LHCN-M2 (cell line): ENCODE measurements around the gene ZNF813. TPM values are rescaled to one million over a fixed set of nuclear protein-coding genes. Genes with fewer than 3 reads are reported as not detected.

ENCODE experiments used
- DNase-seq: peaks from one replicate; pipeline ENCODE4 v3.0.0-alpha.2; 2012; ENCODE audit warnings: low read depth
- total RNA-seq: library from RNA; depleted of rRNA; stranded (reverse); fragments of >200 nt; gene quantifications from 2 replicates; pipeline ENCODE4 v1.2.3, GENCODE V29; 2014; rRNA removed

The ZNF813 gene
- total RNA-seq, 1 experiment from 2014 or later: 5.7 TPM

DNA sequence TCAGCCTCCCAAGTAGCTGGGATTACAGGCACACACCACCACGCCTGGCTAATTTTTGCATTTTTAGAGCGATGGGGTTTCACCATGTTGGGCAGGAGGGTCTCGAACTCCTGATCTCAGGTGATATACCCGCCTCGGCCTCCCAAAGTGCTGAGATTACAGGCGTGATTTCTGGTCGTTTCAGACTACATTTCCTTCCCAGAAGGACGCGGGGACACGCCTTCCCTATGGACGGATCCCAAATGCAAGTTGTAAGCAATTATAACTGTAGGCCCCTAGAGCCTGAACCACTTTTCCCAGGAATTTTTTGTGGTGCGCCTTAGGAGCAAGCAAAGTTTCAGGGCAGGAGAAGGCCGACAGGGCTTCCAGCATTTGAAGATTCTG lies 52.6 kb downstream of the ZNF813 start:
- DNase-seq: no peak

DNA sequence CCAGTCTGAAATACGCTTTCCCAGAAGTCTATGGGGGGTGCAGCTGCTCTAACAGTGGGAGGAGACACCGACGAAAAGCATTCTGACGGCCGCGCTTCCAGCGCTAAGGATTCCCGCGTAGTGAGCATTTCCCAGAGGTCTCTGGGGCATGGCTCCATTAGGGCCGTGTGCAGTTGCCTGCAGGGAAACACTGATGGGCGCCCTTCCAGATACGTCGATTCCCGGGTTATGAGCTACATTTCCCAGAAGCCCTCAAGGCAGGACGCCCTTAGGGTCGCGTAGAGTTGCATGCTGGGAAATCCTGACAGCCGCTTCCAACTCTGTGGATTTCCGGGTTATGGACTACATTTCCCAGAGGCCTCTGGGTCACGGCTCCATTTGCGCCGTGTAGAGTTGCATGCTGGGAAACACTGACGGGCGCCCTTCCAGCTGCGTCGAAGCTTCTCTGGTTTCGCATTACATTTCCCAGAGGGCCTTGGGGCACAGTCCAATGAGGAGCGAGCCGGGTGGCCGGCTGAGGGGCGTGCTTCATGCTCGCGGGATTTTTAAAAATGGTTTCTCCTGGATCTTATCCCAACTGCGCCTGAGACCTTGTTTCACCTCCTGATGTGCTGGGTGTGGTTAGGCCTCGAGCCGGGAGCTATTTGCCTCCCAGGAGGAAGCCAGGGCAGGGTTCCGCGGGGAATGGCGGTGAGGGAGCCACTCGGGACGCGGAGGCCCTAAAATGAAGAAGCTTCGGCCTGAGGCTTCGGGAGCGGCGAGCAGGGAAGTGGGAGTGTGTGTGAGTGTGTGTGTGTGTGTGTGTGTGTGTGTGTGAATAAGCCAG lies 53.2 kb downstream of the ZNF813 start:
- DNase-seq: peak; percentile 98

DNA sequence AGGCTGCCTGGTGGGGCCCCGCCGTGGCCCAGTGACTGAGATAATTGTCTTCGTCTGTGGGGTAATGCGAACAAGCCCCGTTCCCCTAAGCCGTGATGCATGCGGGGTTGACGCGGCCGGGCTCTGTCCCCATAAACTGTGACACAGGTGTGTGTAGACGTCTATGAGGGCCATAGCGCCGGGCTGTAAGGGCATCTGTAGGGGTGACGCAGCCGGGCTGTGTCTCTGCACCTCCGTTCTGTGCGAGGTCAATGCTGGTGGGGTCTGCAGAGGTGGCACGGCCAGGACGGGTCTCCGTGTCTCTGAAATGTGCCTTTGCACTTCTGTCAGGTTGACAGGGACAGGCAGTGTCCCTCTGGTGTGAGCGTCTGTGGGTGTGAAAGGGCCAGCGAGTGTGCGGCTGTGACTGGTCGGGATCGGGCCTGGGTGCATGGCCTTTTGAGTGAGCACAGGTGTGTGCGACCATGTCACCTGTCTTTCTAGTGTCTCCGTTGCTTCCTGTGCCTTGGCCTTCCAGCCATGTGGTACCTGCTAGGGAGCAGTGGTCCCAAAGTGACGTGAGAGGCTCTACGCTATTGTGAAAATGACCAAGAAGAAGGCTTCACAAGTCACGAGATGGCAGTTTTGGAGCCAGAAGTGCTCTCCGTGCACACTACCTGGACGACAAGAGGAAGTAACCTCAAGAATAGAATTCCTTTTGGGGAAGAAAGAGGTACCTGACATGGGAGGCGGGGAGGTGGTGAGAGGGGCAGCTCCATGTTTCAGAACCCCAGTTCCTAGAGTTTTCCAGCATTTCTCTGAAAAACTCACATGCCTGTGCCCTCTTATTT lies 54.1 kb downstream of the ZNF813 start:
- DNase-seq: no peak

DNA sequence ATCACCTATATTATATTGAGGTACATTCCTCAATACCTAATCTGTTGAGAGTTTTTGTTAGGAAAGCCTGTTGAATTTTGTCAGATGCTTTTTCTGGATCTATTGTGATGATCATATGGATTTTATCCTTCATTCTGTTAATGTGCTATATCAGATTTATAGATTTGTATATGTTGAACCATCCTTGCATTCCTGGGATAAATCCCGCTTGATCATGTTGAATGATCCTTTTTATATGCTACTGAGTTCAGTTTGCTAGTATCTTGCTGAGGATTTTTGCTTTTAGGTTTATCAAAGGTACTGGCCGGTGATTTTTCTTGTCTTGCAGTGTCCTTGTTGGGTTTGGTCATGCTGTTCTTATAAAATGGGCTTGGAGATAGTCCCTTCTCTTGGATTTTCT lies 58.4 kb downstream of the ZNF813 start:
- no peak for DNase-seq

DNA sequence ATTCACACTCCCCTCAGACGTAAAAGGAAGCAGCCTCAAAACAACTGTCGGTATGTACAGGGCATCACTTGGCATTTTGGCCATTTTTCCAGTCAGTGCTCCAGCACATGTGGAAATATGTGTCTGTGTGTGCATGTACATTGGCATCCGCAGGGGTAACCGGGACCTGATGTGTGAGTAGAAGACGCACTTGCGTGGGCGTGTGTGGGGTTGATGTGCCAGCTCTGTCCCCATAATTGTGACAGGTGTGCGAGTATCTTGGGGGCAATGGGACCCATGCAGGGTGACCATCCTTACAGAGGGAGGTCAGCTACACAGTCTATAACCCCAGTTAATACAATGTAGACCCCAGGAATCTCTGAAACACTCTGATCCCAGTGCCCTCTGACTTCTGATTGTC lies 63.1 kb downstream of the ZNF813 start:
- no peak for DNase-seq

DNA sequence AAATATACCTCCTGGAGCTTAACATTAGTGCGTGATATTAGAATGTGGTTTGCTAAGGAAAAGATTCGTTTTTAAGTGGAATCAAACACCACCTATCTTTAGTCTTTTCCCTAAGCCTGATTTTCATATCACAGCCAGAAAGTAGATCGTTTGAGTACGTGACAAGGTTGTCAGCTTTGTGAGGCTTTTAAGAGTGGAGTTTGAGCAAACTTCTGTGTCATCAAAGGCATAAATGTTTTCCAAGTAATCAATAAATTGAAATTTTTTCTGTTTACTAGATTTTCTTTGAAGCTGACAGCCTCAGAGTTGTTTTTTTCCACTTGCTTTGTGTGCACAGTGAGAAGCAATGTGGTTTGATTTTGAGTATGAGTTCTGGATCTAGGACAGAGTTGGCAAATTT lies 63.9 kb downstream of the ZNF813 start:
- DNase-seq: no peak

DNA sequence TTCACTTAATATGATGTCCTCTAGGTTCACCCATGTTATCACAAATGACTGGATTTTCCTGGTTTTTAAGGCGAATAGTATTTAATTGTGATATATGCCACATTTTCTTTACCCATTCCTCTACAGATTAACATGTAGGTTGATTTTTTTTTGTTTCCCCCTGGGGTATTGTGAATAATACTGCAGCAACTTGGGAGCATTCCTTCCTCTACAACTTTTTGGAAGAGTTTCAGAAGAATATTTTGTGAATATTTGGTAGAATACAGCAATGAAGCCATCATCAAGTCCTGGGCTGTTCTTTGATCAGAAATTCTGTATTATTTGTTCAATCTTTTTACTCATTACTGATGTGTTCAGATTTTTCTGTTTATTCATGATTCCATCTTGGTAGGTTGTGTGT lies 64.8 kb downstream of the ZNF813 start:
- DNase-seq: no peak

DNA sequence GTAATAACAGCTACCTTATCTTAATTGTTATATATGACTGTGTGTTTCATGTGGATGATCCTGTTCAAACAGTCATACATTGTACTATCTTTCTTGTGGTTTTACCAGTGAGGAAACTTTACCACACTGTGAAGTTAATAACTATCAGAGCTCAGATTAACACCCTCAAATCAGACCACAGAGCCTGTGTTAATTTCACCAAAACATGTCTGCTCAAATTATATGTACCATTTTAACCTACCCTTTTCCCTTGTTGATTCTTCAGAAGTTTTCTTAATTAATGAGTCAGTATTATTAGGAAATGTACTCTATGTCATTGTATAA lies 68.7 kb downstream of the ZNF813 start:
- no peak for DNase-seq

DNA sequence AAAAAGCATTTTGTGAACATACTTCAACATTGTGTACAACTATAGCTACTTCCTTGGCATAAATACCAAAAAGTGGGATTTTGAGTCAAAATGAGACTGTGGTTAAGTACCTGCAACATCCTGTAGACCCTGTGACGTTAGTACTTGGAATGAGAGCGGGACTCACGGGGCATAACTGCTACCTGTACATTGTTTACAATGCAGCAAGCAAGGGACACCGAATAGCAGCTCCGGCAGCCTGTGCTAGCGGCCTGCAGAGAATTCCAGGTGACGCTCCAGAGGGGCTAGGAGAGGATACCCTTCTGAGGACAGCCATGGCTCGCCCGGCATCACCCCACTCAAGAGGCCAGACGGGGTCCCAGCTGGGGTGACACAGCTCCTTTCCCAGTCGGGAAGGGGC lies 69.6 kb downstream of the ZNF813 start:
- DNase-seq: no peak

DNA sequence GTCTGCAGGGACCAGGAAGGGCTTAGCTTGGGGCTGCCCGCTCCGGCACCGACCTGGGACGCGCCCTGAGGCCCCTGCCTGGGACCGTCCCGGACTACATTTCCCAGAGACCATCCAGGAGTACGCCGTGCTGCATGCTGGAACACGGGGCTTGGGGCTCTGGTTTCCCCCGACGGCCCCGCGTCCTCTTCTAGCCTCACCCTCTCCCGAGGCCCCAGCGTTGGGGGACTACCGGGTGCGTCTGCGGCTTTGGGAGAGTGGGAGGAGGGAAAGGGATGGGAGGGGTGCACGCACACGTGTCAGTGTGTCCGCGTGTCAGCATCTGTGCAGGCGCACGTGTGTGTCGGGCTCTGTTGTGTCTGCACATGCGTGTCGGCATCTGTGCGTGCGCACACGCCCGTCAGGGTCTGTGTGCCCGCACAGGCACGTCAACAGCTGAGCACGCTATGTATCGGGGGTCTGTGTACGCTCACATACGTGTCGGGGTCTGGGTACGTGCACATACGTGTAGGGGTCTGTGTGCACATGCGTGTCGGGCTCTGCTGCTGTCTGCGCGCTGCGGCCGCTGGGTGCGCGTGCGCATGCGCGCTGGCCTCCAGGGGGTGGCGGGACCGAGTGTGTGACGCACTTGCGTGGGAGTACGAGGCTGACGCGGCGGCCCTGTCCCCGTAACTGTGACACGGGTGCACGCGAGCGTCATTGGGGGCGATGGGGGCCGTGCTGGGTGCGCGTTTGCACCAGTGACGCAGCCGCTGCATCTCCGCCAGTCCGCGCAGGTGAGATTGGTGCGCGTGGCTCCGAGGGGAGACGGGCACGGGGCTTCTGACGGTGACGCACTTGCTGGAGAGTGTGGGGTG lies 70.2 kb downstream of the ZNF813 start, which contains the start of gene ZNF331:
Gene ZNF331, plus strand, starts transcription at position 625 of the 857 bp plus-strand sequence. CDS start 31,232 bp downstream, outside the sequence.
- peak; percentile 79 for DNase-seq

DNA sequence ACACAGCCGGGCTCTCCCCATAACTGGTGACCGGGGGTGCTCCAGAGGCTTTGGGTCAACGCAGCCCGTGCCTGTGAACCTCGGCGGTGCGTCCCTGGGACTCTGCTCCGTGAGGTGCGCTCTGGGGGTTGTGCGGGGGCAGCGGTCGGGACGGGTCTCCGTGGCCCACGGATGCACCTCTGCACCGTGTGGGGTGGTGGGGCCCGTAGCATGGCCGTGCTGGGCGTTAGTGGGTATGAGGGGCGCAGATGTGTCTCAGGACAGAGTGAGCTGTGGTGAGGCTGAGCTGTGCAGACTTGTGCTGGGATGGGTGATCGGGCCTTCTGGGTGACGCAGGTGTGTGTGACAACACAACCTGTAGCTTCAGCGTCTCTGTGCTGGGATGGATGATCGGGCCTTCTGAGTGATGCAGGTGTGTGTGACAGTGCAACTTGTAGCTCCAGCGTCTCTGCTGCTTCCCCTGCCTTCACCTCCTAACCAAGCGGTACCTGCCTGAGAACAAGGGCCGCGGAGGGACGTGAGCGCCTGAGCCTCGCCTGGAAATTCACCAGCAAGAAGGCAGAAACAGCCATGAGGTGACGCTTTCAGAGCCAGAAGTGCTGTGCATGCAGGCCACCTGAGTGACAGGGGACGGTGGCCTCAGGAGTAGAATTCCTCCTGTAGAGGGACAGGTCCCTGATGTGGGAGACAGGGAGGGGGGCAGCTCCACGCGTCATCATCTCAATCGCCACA lies 71.0 kb downstream of the ZNF813 start:
- DNase-seq: no peak

DNA sequence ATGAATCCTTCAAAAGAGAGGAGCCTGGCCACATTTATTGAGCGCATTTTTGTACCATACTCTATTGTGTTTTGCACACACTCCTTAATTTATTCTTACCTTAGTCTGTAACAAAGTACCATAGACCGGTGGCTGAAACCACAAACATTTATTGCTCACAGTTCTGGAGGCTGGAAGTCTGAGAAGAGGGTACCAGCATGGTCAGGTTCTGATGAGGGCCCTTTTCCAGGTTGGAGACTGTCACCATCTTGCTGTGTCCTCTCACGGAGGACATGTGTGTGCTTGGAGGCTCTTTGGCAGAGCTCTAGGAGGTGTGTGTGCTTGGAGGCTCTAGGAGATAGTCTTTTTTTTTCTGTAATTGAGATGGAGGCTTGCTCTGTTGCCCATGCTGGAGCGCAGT lies 72.6 kb downstream of the ZNF813 start:
- DNase-seq: no peak

DNA sequence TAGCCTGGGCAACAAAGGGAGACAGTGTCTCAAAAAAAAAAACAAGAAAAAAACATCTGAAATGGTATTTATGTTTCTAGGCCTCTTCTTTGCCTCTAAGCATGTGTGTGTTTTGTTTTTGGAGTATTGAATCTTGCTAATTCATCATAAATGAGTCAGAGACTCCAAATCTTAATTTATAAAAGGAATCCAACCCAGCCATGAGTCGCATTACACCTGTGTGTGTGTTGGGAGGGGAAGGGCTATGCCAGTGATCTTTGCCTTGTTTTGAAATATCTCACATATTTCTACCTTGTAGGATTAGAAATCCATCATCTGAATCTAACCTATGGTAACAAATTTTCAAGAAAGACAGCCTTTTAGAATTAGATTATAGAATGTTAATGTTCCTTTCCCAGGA lies 74.4 kb downstream of the ZNF813 start:
- DNase-seq: no peak

DNA sequence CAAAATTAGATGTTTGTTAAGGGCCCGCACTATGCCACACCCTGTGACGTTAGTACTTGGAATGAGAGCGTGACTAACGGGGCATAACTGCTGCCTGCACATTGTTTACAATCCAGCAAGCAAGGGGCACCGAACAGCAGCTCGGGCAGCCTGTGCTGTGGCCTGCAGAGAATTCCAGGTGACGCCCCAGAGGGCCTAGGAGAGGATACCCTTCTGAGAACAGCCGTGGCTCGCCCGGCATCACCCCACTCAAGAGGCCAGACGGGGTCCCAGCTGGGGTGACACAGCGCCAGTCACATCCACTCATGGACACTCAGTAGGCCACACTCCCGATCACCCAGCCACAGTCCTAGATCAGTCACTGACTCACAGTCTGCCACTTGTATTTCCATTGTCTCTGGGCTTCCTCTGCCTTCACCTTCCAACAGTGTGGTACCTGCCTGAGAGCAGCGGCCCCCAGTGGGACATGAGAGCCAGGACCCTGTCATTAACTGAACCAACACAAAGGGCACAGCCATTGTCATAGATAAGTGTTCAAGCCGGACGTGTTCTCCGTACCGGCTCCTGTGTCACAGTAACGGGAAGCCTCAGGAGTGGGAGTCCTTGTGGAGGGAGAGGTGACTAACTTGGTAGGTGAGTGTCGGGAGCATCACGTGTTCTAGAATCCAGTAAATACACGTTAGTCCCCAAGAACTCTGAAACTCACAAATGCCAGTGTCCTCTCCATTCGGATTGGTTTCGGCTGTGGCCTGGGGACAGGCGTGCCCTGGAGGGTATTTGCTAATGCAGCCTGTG lies 77.9 kb downstream of the ZNF813 start:
- DNase-seq: peak; percentile 89

Other genes with a start within 250 kb of the ZNF813 start
- gene ZNF677, start 212.9 kb upstream of the ZNF813 start, total RNA-seq: 4.2 and 6.7 TPM in 2 replicates
- not detected in 2 replicates for gene VN1R2, start 209.4 kb upstream of the ZNF813 start, total RNA-seq
- gene VN1R4, start 200.0 kb upstream of the ZNF813 start, total RNA-seq: not detected in 2 replicates
- 8.5 and 9.8 TPM in 2 replicates for gene ZNF845, start 134.0 kb upstream of the ZNF813 start, total RNA-seq
- gene ZNF525, start 102.0 kb upstream of the ZNF813 start, total RNA-seq: 7.3 and 8.3 TPM in 2 replicates
- gene ZNF765, start 72.6 kb upstream of the ZNF813 start, total RNA-seq: 11.3 and 15.8 TPM in 2 replicates
- gene ZNF761, start 35.7 kb upstream of the ZNF813 start, total RNA-seq: 11.8 and 16.1 TPM in 2 replicates
- 12.6 and 16.1 TPM in 2 replicates for gene ZNF331, start 70.4 kb downstream of the ZNF813 start, total RNA-seq
- not detected in 2 replicates for gene DPRX, start 164.3 kb downstream of the ZNF813 start, total RNA-seq